D721Med (cell line): ENCODE data around the gene SPTB.

Source experiments
- DNase-seq: peaks from one replicate; pipeline ENCODE4 v3.0.0; 2011; ENCODE audit warnings: low spot score; ENCODE audit not compliant: insufficient read length
- FAIRE-seq: peaks from 2 replicates; lab custom pipeline; 2011; peaks lifted over from hg19 to GRCh38; lab: Jason Lieb, UNC
- CTCF ChIP-seq: IDR thresholded peaks from 2 replicates; pipeline ENCODE4 v1.5.1; 2012; ENCODE audit warnings: mild to moderate bottlenecking, control low read depth; ENCODE audit not compliant: insufficient read depth; ENCODE audit errors: missing control alignments

Gene SPTB

GRCh38 chr14:64871344-64871743 lies 8.4 kb downstream of the SPTB start:
- no peak for TF ChIP-seq CTCF
- DNase-seq (no peak), FAIRE-seq (no peak)

- DNase-seq (no peak), FAIRE-seq (no peak)
- no peak for TF ChIP-seq CTCF
These were observed 9.5 kb downstream of the SPTB start for GRCh38 chr14:64870160-64870559.

GRCh38 chr14:64868841-64869240 lies 10.9 kb downstream of the SPTB start:
- DNase-seq: no peak
- FAIRE-seq: no peak
- TF ChIP-seq CTCF: no peak

- FAIRE-seq (no peak), DNase-seq (no peak)
These were observed 11.3 kb downstream of the SPTB start for GRCh38 chr14:64868379-64868778.

GRCh38 chr14:64867182-64867581 lies 12.5 kb downstream of the SPTB start:
- no peak for DNase-seq
- no peak for FAIRE-seq
- no peak for TF ChIP-seq CTCF

More at GRCh38 chr14:64868379-64868778, 11.3 kb downstream of the SPTB start:
- TF ChIP-seq CTCF: no peak

- no peak for TF ChIP-seq CTCF
- no peak for FAIRE-seq
- DNase-seq: no peak
These were observed 13.7 kb downstream of the SPTB start for GRCh38 chr14:64865992-64866391.

- no peak for DNase-seq
- FAIRE-seq: no peak
- no peak for TF ChIP-seq CTCF
These were observed 14.6 kb downstream of the SPTB start for GRCh38 chr14:64865109-64865508.
